GM21360 (cell line): Measurements from ENCODE around the gene PAIP2.

Experiments
- ATAC-seq: cut with Tn5 transposase; IDR thresholded peaks from one replicate; pipeline ENCODE4 v1.9.1; 2021; ENCODE audit warnings: mild to moderate bottlenecking, moderate library complexity; ENCODE audit not compliant: unreplicated experiment

PAIP2 gene

GRCh38 chr5:139391570-139392323 lies 50.1 kb downstream of the PAIP2 start:
- no peak for ATAC-seq

- no peak for ATAC-seq
Observed at GRCh38 chr5:139392324-139392677, 50.6 kb downstream of the PAIP2 start.

GRCh38 chr5:139392678-139393496 lies 51.2 kb downstream of the PAIP2 start:
- ATAC-seq: peak; percentile 39

- ATAC-seq: no peak
Observed at GRCh38 chr5:139393497-139394122, 52.0 kb downstream of the PAIP2 start.

- no peak for ATAC-seq
Observed at GRCh38 chr5:139394123-139394653, 52.5 kb downstream of the PAIP2 start.

- ATAC-seq: no peak
Observed at GRCh38 chr5:139394654-139395566, 53.3 kb downstream of the PAIP2 start, which contains the start of gene PROB1. Gene PROB1, minus strand, starts transcription at chr5:139395104. Its CDS starts 23 bp downstream, at chr5:139395081.

GRCh38 chr5:139395844-139396640 lies 54.4 kb downstream of the PAIP2 start:
- ATAC-seq: no peak

- no peak for ATAC-seq
Observed at GRCh38 chr5:139396691-139397090, 55.0 kb downstream of the PAIP2 start.

- ATAC-seq: no peak
Observed at GRCh38 chr5:139397921-139398320, 56.3 kb downstream of the PAIP2 start.

- no peak for ATAC-seq
Observed at GRCh38 chr5:139399501-139400121, 58.0 kb downstream of the PAIP2 start.

- no peak for ATAC-seq
Observed at GRCh38 chr5:139401546-139401945, 59.9 kb downstream of the PAIP2 start.

GRCh38 chr5:139402561-139403158 lies 61.0 kb downstream of the PAIP2 start:
- ATAC-seq: no peak

- ATAC-seq: no peak
Observed at GRCh38 chr5:139403418-139403786, 61.7 kb downstream of the PAIP2 start.

GRCh38 chr5:139403787-139404483 lies 62.3 kb downstream of the PAIP2 start, which contains the start of gene SPATA24:
Gene SPATA24, minus strand, starts transcription at chr5:139404089. Its CDS starts 29 bp downstream, at chr5:139404060.
- peak; percentile 78 for ATAC-seq

- ATAC-seq: no peak
Observed at GRCh38 chr5:139404484-139404840, 62.8 kb downstream of the PAIP2 start.

GRCh38 chr5:139406963-139407362 lies 65.3 kb downstream of the PAIP2 start:
- ATAC-seq: no peak

GRCh38 chr5:139407517-139407916 lies 65.9 kb downstream of the PAIP2 start:
- ATAC-seq: no peak

- no peak for ATAC-seq
Observed at GRCh38 chr5:139408191-139408590, 66.5 kb downstream of the PAIP2 start.
